Osteocyte (in vitro differentiated cells): ENCODE results near the gene TDRKH. TPM values are rescaled to one million over a fixed set of nuclear protein-coding genes. Genes with fewer than 3 reads are reported as not detected.

ENCODE experiments used
- DNase-seq: peaks from one replicate; pipeline ENCODE4 v3.0.0; 2021; ENCODE audit warnings: mixed read lengths; ENCODE audit not compliant: unreplicated experiment; ENCODE audit errors: extremely low spot score
- H3K27ac Mint-ChIP-seq: one replicate; pipeline ENCODE4 v1.8.0; 2021; ENCODE audit warnings: mild to moderate bottlenecking, mixed read lengths; ENCODE audit not compliant: unreplicated experiment
- H3K27me3 Mint-ChIP-seq: one replicate; pipeline ENCODE4 v1.8.0; 2021; ENCODE audit warnings: mixed read lengths; ENCODE audit not compliant: unreplicated experiment
- H3K36me3 Mint-ChIP-seq: one replicate; pipeline ENCODE4 v1.8.0; 2021; ENCODE audit warnings: mixed read lengths; ENCODE audit not compliant: unreplicated experiment
- H3K4me1 Mint-ChIP-seq: one replicate; pipeline ENCODE4 v1.8.0; 2021; ENCODE audit warnings: mixed read lengths; ENCODE audit not compliant: unreplicated experiment
- H3K4me3 Mint-ChIP-seq: one replicate; pipeline ENCODE4 v1.8.0; 2021; ENCODE audit warnings: mild to moderate bottlenecking, moderate library complexity, mixed read lengths; ENCODE audit not compliant: unreplicated experiment
- H3K9me3 Mint-ChIP-seq: one replicate; pipeline ENCODE4 v1.8.0; 2021; ENCODE audit warnings: mixed read lengths; ENCODE audit not compliant: unreplicated experiment
- total RNA-seq: library from RNA; stranded (reverse); gene quantifications from 2 replicates; pipeline ENCODE4 v1.2.1, GENCODE V29; 2021
- TF ChIP-seq, protein P1 (sequence below): fragments of 200-600 bp; sonication (generic); IDR thresholded peaks from 2 replicates; pipeline ENCODE4 v1.5.0; 2021; ENCODE audit warnings: antibody characterized with exemption, mild to moderate bottlenecking, moderate library complexity

TDRKH gene
- total RNA-seq, 1 donor from 2014 or later = 3.6 TPM

- H3K4me3 Mint-ChIP-seq = no peak overlapping the region
- H3K27me3 Mint-ChIP-seq = peaks cover 37% of the 10 kb centered on the region
- H3K36me3 Mint-ChIP-seq = no peaks in the 10 kb centered on the region
- no peaks in the 10 kb centered on the region for H3K4me1 Mint-ChIP-seq
- no peak overlapping the region for H3K27ac Mint-ChIP-seq
- DNase-seq = no peak
- no peaks in the 10 kb centered on the region for H3K9me3 Mint-ChIP-seq
- TF ChIP-seq, protein P1, sequence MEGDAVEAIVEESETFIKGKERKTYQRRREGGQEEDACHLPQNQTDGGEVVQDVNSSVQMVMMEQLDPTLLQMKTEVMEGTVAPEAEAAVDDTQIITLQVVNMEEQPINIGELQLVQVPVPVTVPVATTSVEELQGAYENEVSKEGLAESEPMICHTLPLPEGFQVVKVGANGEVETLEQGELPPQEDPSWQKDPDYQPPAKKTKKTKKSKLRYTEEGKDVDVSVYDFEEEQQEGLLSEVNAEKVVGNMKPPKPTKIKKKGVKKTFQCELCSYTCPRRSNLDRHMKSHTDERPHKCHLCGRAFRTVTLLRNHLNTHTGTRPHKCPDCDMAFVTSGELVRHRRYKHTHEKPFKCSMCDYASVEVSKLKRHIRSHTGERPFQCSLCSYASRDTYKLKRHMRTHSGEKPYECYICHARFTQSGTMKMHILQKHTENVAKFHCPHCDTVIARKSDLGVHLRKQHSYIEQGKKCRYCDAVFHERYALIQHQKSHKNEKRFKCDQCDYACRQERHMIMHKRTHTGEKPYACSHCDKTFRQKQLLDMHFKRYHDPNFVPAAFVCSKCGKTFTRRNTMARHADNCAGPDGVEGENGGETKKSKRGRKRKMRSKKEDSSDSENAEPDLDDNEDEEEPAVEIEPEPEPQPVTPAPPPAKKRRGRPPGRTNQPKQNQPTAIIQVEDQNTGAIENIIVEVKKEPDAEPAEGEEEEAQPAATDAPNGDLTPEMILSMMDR = no peak
These were observed 20.9 kb upstream of the TDRKH start for GRCh38 chr1:151811181-151811580.

- no peaks in the 10 kb centered on the region for H3K36me3 Mint-ChIP-seq
- H3K27me3 Mint-ChIP-seq = peaks cover 45% of the 10 kb centered on the region
- DNase-seq = no peak
- H3K4me1 Mint-ChIP-seq = no peaks in the 10 kb centered on the region
- TF ChIP-seq, protein P1 = no peak
- H3K9me3 Mint-ChIP-seq = no peaks in the 10 kb centered on the region
- H3K27ac Mint-ChIP-seq = no peak overlapping the region
- no peak overlapping the region for H3K4me3 Mint-ChIP-seq
These were observed 19.8 kb upstream of the TDRKH start for GRCh38 chr1:151809985-151810556.

GRCh38 chr1:151809290-151809984, 19.1 kb upstream of the TDRKH start:
- H3K4me3 Mint-ChIP-seq = no peak overlapping the region
- H3K27ac Mint-ChIP-seq = no peak overlapping the region

GRCh38 chr1:151807766-151808165, 17.5 kb upstream of the TDRKH start:
- no peaks in the 10 kb centered on the region for H3K4me1 Mint-ChIP-seq
- H3K4me3 Mint-ChIP-seq = no peak overlapping the region
- no peak for DNase-seq
- TF ChIP-seq, protein P1 = no peak
- H3K27me3 Mint-ChIP-seq = peaks cover 66% of the 10 kb centered on the region
- H3K27ac Mint-ChIP-seq = no peak overlapping the region
- no peaks in the 10 kb centered on the region for H3K9me3 Mint-ChIP-seq
- no peaks in the 10 kb centered on the region for H3K36me3 Mint-ChIP-seq

More at GRCh38 chr1:151809290-151809984, 19.1 kb upstream of the TDRKH start:
- TF ChIP-seq, protein P1 = no peak
- no peaks in the 10 kb centered on the region for H3K4me1 Mint-ChIP-seq
- H3K9me3 Mint-ChIP-seq = no peaks in the 10 kb centered on the region
- no peak for DNase-seq
- H3K27me3 Mint-ChIP-seq = peaks cover 52% of the 10 kb centered on the region
- H3K36me3 Mint-ChIP-seq = no peaks in the 10 kb centered on the region

DNA sequence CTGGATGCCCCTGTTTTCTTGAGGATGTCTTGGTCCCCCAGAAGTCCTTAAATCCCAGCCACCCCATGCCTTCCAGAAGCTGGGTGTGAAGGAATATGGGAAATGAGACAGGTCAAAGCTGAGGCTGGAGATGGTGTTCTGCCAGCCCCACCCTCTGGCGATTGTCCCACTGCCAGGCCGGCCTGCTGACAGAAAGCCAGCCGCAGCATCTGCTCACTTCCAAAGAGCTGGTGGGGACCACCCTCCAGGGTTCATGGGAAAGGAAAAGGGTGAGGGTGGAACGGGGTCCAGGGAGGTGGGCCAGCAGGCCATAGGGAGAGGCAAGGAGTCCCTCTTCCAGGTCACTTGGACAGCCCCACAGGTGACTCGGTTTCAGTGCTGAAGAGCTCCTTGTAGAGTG, 16.8 kb upstream of the TDRKH start:
- DNase-seq = peak; percentile 80
- H3K27ac Mint-ChIP-seq = no peak overlapping the region
- H3K4me1 Mint-ChIP-seq = no peaks in the 10 kb centered on the region
- no peak overlapping the region for H3K4me3 Mint-ChIP-seq
- H3K9me3 Mint-ChIP-seq = no peaks in the 10 kb centered on the region
- H3K36me3 Mint-ChIP-seq = no peaks in the 10 kb centered on the region
- peaks cover 65% of the 10 kb centered on the region for H3K27me3 Mint-ChIP-seq
- TF ChIP-seq, protein P1 = no peak
